CD1c-positive myeloid dendritic cell (primary cell): ENCODE data around the gene PPP2R5C.

Source experiments
- DNase-seq: peaks from one replicate; pipeline ENCODE4 v3.0.0-alpha.2; 2016; ENCODE audit errors: extremely low spot score

The PPP2R5C gene

GRCh38 chr14:101840649-101841369 lies 79.3 kb downstream of the PPP2R5C start:
- DNase-seq, result no peak

- DNase-seq, result no peak
Measured at GRCh38 chr14:101843038-101843437, 81.5 kb downstream of the PPP2R5C start.

- peak; percentile 79 for DNase-seq
Measured at GRCh38 chr14:101843665-101844064, 82.2 kb downstream of the PPP2R5C start.

GRCh38 chr14:101844219-101844618 lies 82.7 kb downstream of the PPP2R5C start:
- no peak for DNase-seq

GRCh38 chr14:101844751-101845150 lies 83.2 kb downstream of the PPP2R5C start:
- no peak for DNase-seq

GRCh38 chr14:101845496-101845895 lies 84.0 kb downstream of the PPP2R5C start:
- no peak for DNase-seq

- DNase-seq, result no peak
Measured at GRCh38 chr14:101845896-101846295, 84.4 kb downstream of the PPP2R5C start.

- DNase-seq, result no peak
Measured at GRCh38 chr14:101849125-101849524, 87.6 kb downstream of the PPP2R5C start.

GRCh38 chr14:101849640-101850039 lies 88.1 kb downstream of the PPP2R5C start:
- no peak for DNase-seq

- no peak for DNase-seq
Measured at GRCh38 chr14:101851183-101851582, 89.7 kb downstream of the PPP2R5C start.

- peak; percentile 62 for DNase-seq
Measured at GRCh38 chr14:101851736-101852405, 90.4 kb downstream of the PPP2R5C start.

- no peak for DNase-seq
Measured at GRCh38 chr14:101852785-101853184, 91.3 kb downstream of the PPP2R5C start.

- DNase-seq, result peak; percentile 55
Measured at GRCh38 chr14:101853455-101854018, 92.0 kb downstream of the PPP2R5C start.

- DNase-seq, result peak; percentile 57
Measured at GRCh38 chr14:101854366-101854765, 92.9 kb downstream of the PPP2R5C start.

GRCh38 chr14:101855958-101856357 lies 94.4 kb downstream of the PPP2R5C start:
- DNase-seq, result no peak

- no peak for DNase-seq
Measured at GRCh38 chr14:101856536-101856935, 95.0 kb downstream of the PPP2R5C start.

- no peak for DNase-seq
Measured at GRCh38 chr14:101857226-101857625, 95.7 kb downstream of the PPP2R5C start.

GRCh38 chr14:101858791-101859537 lies 97.5 kb downstream of the PPP2R5C start:
- DNase-seq, result no peak

GRCh38 chr14:101859538-101859902 lies 98.0 kb downstream of the PPP2R5C start:
- no peak for DNase-seq

- no peak for DNase-seq
Measured at GRCh38 chr14:101859958-101860357, 98.4 kb downstream of the PPP2R5C start.

- DNase-seq, result no peak
Measured at GRCh38 chr14:101861464-101861863, 100.0 kb downstream of the PPP2R5C start.

- DNase-seq, result no peak
Measured at GRCh38 chr14:101862177-101862576, 100.7 kb downstream of the PPP2R5C start.
